Right kidney (tissue), 1 donor: ENCODE data around the gene KRTAP10-3.

Experiments used
- DNase-seq: peaks from one replicate; pipeline ENCODE4 v3.0.0-alpha.2; 2016

The KRTAP10-3 gene

GRCh38 chr21:44527983-44528633 lies 30.5 kb downstream of the KRTAP10-3 start:
- no peak for DNase-seq

- no peak for DNase-seq
Observed at GRCh38 chr21:44527156-44527982, 31.2 kb downstream of the KRTAP10-3 start.

- no peak for DNase-seq
Observed at GRCh38 chr21:44526096-44526997, 32.2 kb downstream of the KRTAP10-3 start.

GRCh38 chr21:44525391-44526095 lies 33.1 kb downstream of the KRTAP10-3 start:
- DNase-seq: no peak

- DNase-seq: no peak
Observed at GRCh38 chr21:44524414-44525371, 33.9 kb downstream of the KRTAP10-3 start.

- no peak for DNase-seq
Observed at GRCh38 chr21:44523567-44524413, 34.8 kb downstream of the KRTAP10-3 start.

GRCh38 chr21:44522753-44523204 lies 35.8 kb downstream of the KRTAP10-3 start:
- no peak for DNase-seq

GRCh38 chr21:44521928-44522752 lies 36.5 kb downstream of the KRTAP10-3 start:
- DNase-seq: no peak

- no peak for DNase-seq
Observed at GRCh38 chr21:44521301-44521927, 37.2 kb downstream of the KRTAP10-3 start.

GRCh38 chr21:44520326-44521300 lies 38.0 kb downstream of the KRTAP10-3 start:
- no peak for DNase-seq

GRCh38 chr21:44519346-44520325 lies 39.0 kb downstream of the KRTAP10-3 start:
- no peak for DNase-seq

GRCh38 chr21:44518686-44519085 lies 39.9 kb downstream of the KRTAP10-3 start:
- no peak for DNase-seq

- DNase-seq: no peak
Observed at GRCh38 chr21:44517175-44517899, 41.3 kb downstream of the KRTAP10-3 start.

GRCh38 chr21:44516828-44517174 lies 41.8 kb downstream of the KRTAP10-3 start:
- DNase-seq: no peak

- DNase-seq: no peak
Observed at GRCh38 chr21:44516342-44516741, 42.3 kb downstream of the KRTAP10-3 start.
